Bronchial epithelial cell (primary cell): ENCODE results near the gene EFCAB6. TPM values are rescaled to one million over a fixed set of nuclear protein-coding genes. Genes with fewer than 3 reads are reported as not detected.

ENCODE experiments used
- DNase-seq: peaks from one replicate; pipeline ENCODE4 v3.0.0-alpha.2; 2010; ENCODE audit warnings: low read depth
- FAIRE-seq: peaks from 2 replicates; lab custom pipeline; 2011; peaks lifted over from hg19 to GRCh38; lab: Jason Lieb, UNC
- H3K27me3 ChIP-seq: 2 replicates; pipeline ENCODE4 v1.5.1; 2011; ENCODE audit warnings: low read length; ENCODE audit not compliant: control insufficient read depth, insufficient read depth
- H3K36me3 ChIP-seq: 2 replicates; pipeline ENCODE4 v1.5.1; 2011; ENCODE audit warnings: low read length; ENCODE audit not compliant: control insufficient read depth, insufficient read depth
- H3K4me3 ChIP-seq: 2 replicates; pipeline ENCODE4 v1.5.1; 2011; ENCODE audit warnings: mild to moderate bottlenecking, low read depth, low read length, control low read depth
- total RNA-seq: library from RNA; depleted of rRNA; stranded (reverse); fragments of >200 nt; gene quantifications from 2 replicates; pipeline ENCODE4 v1.2.1, GENCODE V29; 2014
- TF ChIP-seq, protein P1 (sequence below): IDR thresholded peaks from 2 replicates; pipeline ENCODE4 v1.5.1; 2011; ENCODE audit warnings: mild to moderate bottlenecking, moderate library complexity, low read length, control low read depth, inconsistent platforms; ENCODE audit not compliant: insufficient read depth, severe bottlenecking

The EFCAB6 gene
- total RNA-seq, 1 donor from 2014 or later, result 0.26 TPM

- H3K27me3 ChIP-seq, result no peaks in the 10 kb centered on the region
- no peak overlapping the region for H3K4me3 ChIP-seq
- FAIRE-seq (no peak), DNase-seq (no peak)
- TF ChIP-seq, protein P1, sequence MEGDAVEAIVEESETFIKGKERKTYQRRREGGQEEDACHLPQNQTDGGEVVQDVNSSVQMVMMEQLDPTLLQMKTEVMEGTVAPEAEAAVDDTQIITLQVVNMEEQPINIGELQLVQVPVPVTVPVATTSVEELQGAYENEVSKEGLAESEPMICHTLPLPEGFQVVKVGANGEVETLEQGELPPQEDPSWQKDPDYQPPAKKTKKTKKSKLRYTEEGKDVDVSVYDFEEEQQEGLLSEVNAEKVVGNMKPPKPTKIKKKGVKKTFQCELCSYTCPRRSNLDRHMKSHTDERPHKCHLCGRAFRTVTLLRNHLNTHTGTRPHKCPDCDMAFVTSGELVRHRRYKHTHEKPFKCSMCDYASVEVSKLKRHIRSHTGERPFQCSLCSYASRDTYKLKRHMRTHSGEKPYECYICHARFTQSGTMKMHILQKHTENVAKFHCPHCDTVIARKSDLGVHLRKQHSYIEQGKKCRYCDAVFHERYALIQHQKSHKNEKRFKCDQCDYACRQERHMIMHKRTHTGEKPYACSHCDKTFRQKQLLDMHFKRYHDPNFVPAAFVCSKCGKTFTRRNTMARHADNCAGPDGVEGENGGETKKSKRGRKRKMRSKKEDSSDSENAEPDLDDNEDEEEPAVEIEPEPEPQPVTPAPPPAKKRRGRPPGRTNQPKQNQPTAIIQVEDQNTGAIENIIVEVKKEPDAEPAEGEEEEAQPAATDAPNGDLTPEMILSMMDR, result no peak
- no peaks in the 10 kb centered on the region for H3K36me3 ChIP-seq
Measured at GRCh38 chr22:43488937-43489336, 323.2 kb downstream of the EFCAB6 start.

DNA sequence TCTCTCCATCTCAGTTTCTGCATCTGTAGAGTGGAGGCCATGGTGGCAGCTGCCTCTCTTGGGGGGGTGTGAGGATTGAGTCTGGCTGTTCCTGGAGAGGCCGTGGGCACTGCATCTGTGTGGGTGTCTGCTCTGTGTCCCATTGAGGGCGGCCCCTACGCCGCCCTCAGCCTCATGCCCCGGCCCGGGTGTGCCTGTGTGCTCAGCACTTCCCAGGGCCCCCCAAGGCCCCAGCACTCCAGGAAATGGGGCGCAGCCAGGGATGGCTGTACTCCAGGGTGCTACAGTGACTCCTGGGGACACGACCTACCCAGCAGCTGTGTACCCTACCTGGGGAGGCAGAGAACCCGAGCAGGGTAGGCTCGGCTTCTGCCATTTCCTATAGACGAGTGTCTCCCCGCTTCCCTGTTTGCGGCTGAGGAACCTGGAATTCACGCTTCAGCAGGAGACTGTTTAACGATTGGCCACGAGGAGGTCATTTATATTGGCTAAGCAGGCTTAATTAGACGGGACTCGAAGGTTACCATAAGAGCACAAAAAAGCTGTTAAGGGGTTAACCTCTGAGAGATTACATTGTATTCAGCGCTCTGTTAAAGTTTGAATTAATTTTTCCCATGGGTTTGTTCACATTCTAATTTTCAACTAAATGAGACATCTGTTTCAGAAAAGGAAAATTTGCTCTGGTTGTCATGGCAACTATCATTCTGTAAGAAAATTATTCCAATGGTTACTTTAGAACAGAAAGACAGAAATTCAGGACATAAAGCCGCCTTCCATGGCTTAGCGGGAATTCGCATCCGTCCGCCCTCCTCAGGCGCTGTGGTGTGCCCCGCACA, 323.9 kb downstream of the EFCAB6 start:
- DNase-seq (no peak), FAIRE-seq (no peak)
- TF ChIP-seq, protein P1, result no peak
- no peaks in the 10 kb centered on the region for H3K36me3 ChIP-seq
- no peaks in the 10 kb centered on the region for H3K27me3 ChIP-seq
- H3K4me3 ChIP-seq, result no peak overlapping the region

DNA sequence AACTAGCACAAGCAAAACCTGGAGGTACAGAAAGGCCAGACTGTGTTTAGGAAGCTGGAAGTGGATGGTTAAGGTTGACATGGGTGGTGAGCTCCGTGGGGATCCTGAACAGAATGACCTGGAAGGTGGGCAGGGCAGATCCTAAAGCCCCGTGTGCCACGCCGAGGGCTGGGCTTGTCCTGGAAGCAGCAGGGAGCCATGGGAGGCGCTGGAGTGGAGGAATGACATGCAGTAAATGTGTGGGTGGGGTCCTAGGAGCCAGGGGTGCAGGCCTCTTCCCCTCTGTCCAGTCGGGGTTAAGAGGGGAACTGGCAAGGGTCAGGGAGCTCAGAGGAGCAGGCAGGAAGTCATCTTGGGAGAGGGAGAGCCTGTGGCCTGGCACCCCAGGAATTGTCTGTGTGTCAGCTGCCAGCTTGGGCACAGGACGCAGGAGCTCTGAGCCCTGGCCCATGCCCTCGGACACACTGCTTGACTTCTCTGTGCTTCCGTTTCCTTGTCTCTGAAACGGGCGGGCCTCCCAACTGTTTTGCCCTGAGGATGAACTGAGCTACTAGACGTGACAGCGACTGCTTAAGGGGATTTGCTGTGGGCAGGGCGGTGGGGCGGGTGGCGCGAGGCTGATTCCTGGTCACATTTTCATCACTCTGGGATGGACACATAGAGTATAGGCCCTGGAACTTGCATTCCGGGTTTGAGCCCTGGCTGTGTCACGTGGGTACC, 324.6 kb downstream of the EFCAB6 start:
- H3K36me3 ChIP-seq, result no peaks in the 10 kb centered on the region
- FAIRE-seq (no peak), DNase-seq (no peak)
- TF ChIP-seq, protein P1, result no peak
- no peaks in the 10 kb centered on the region for H3K27me3 ChIP-seq
- no peak overlapping the region for H3K4me3 ChIP-seq

DNA sequence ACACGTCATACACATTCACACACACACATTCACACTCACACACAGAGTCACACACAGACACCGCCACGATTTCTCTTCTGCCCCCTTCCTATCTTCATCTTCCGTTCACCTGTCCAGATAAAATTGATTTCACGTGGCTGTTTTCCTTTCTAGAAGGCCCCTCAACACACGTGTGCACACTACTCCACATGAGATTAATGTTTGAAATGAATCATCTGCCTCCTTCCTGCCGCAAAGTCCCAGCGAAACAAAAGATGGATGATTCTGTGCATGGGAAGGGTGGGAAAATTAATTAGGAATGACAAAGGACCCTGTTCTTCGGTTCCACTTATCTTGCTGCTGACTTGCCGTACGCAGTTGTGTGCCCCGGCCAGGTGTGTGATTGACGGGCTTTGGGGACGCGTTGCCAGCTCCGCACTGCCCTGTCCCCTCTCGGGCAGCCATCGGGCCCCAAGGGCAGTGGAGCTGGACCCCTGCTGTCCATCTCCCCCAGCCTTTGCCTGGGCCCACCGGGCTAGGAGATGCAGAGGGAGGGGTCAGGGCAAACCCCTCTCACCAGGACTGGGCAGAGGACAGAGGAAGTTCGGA, 326.5 kb downstream of the EFCAB6 start:
- no peaks in the 10 kb centered on the region for H3K36me3 ChIP-seq
- no peak overlapping the region for H3K4me3 ChIP-seq
- DNase-seq (no peak), FAIRE-seq (no peak)
- H3K27me3 ChIP-seq, result no peaks in the 10 kb centered on the region
- TF ChIP-seq, protein P1, result no peak

- FAIRE-seq (peak; percentile 72), DNase-seq (no peak)
- TF ChIP-seq, protein P1, result no peak
- Histone ChIP-seq H3K27me3 (no peaks in the 10 kb centered on the region), H3K36me3 (no peaks in the 10 kb centered on the region), H3K4me3 (no peak overlapping the region)
Measured at GRCh38 chr22:43484227-43484626, 327.9 kb downstream of the EFCAB6 start.
